Activated CD4-positive, alpha-beta T cell treated with anti-CD3 and anti-CD28 coated beads, Interleukin-2, amount 50 U/mL, for 1 hour (primary cell): ENCODE data around the gene LTV1.
"Not testable (repeated sequence)": the region's sequence is repeated elsewhere in the genome, so short reads cannot be mapped to it uniquely, and the experiment has no call there.

Experiments used
- DNase-seq: peaks from one replicate; pipeline ENCODE4 v3.0.0-alpha.2; 2020

Gene LTV1

GRCh38 chr6:143842902-143843676 lies at the start of gene LTV1:
Gene LTV1 (plus strand): TSS chr6:143843338. CDS start chr6:143843478, 140 bp downstream.
- peak; percentile 89 for DNase-seq

- DNase-seq, result not testable (repeated sequence)
Observed at GRCh38 chr6:143796551-143796950, 46.6 kb upstream of the LTV1 start.

- not testable (repeated sequence) for DNase-seq
Observed at GRCh38 chr6:143798487-143798886, 44.7 kb upstream of the LTV1 start.

- DNase-seq, result no peak
Observed at GRCh38 chr6:143802833-143803565, 40.1 kb upstream of the LTV1 start.

- DNase-seq, result no peak
Observed at GRCh38 chr6:143803769-143804568, 39.2 kb upstream of the LTV1 start.

- DNase-seq, result no peak
Observed at GRCh38 chr6:143804835-143805239, 38.3 kb upstream of the LTV1 start.

- peak; percentile 8 for DNase-seq
Observed at GRCh38 chr6:143806282-143807102, 36.6 kb upstream of the LTV1 start.

GRCh38 chr6:143807103-143807772 lies 35.9 kb upstream of the LTV1 start:
- no peak for DNase-seq

GRCh38 chr6:143810745-143811144 lies 32.4 kb upstream of the LTV1 start:
- no peak for DNase-seq

- DNase-seq, result no peak
Observed at GRCh38 chr6:143811501-143812157, 31.5 kb upstream of the LTV1 start.

GRCh38 chr6:143817621-143818020 lies 25.5 kb upstream of the LTV1 start:
- DNase-seq, result no peak

- no peak for DNase-seq
Observed at GRCh38 chr6:143821359-143821758, 21.8 kb upstream of the LTV1 start.

- DNase-seq, result no peak
Observed at GRCh38 chr6:143822584-143823024, 20.5 kb upstream of the LTV1 start.

GRCh38 chr6:143823548-143823947 lies 19.6 kb upstream of the LTV1 start:
- no peak for DNase-seq

- no peak for DNase-seq
Observed at GRCh38 chr6:143828572-143828971, 14.6 kb upstream of the LTV1 start.

- DNase-seq, result no peak
Observed at GRCh38 chr6:143836150-143836549, 7.0 kb upstream of the LTV1 start.

GRCh38 chr6:143838395-143838794 lies 4.7 kb upstream of the LTV1 start:
- no peak for DNase-seq

GRCh38 chr6:143839196-143839595 lies 3.9 kb upstream of the LTV1 start:
- DNase-seq, result no peak

- DNase-seq, result no peak
Observed at GRCh38 chr6:143840595-143841265, 2.4 kb upstream of the LTV1 start.

- no peak for DNase-seq
Observed at GRCh38 chr6:143842461-143842901, 657 bp upstream of the LTV1 start.

GRCh38 chr6:143843677-143843999 lies 500 bp downstream of the LTV1 start:
- DNase-seq, result no peak
